Astrocyte (in vitro differentiated cells and primary cell): ENCODE results near the gene SCFD1.

Source experiments
- EZH2 ChIP-seq: IDR thresholded peaks from 2 replicates; pipeline ENCODE4 v1.6.1; 2012; ENCODE audit warnings: mild to moderate bottlenecking, low read length, inconsistent platforms; ENCODE audit not compliant: insufficient read depth
- TF ChIP-seq, protein P1 (sequence below): IDR thresholded peaks from 2 replicates; pipeline ENCODE4 v1.5.1; 2011; ENCODE audit warnings: low read depth, mild to moderate bottlenecking, inconsistent platforms, low read length, moderate library complexity; ENCODE audit not compliant: insufficient read depth

DNA sequence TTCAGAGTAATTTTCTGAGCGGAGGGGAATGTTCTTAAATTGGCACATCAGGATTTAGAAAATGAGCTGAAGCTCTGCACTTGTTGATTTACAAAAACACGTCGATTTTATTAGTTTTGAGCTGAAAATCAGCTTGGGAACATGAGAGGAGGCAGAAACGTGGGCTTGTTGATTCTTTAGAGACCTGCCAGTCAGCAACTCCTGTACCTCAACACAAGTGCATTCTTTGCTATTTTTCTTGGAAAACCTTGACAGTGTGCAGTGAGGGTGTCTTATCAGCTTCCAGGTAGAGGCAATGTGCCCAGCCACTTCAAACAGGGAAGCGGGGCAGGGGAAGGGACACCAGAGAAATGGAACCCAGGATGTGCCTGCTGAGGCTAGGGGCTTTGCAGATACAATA, 149.5 kb downstream of the SCFD1 start:
- TF ChIP-seq, protein P1, sequence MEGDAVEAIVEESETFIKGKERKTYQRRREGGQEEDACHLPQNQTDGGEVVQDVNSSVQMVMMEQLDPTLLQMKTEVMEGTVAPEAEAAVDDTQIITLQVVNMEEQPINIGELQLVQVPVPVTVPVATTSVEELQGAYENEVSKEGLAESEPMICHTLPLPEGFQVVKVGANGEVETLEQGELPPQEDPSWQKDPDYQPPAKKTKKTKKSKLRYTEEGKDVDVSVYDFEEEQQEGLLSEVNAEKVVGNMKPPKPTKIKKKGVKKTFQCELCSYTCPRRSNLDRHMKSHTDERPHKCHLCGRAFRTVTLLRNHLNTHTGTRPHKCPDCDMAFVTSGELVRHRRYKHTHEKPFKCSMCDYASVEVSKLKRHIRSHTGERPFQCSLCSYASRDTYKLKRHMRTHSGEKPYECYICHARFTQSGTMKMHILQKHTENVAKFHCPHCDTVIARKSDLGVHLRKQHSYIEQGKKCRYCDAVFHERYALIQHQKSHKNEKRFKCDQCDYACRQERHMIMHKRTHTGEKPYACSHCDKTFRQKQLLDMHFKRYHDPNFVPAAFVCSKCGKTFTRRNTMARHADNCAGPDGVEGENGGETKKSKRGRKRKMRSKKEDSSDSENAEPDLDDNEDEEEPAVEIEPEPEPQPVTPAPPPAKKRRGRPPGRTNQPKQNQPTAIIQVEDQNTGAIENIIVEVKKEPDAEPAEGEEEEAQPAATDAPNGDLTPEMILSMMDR, result no peak
- no peak for TF ChIP-seq EZH2
